ENCODE data around the gene AGBL1.

AGBL1 gene

GRCh38 chr15:86714241-86714640, 634.6 kb downstream of the AGBL1 start:
- no peak for DNase-seq (ENCODE audit: low spot score)

- no peak for DNase-seq (ENCODE audit: low spot score)
These were observed 646.0 kb downstream of the AGBL1 start for GRCh38 chr15:86725628-86726027.

GRCh38 chr15:86735247-86736040, 655.8 kb downstream of the AGBL1 start:
- no peak for DNase-seq (ENCODE audit: low spot score)

GRCh38 chr15:86741917-86742316, 662.2 kb downstream of the AGBL1 start:
- DNase-seq (ENCODE audit: low spot score) = no peak

GRCh38 chr15:86743283-86743903, 663.7 kb downstream of the AGBL1 start:
- no peak for DNase-seq (ENCODE audit: low spot score)

GRCh38 chr15:86744198-86744780, 664.6 kb downstream of the AGBL1 start:
- no peak for DNase-seq (ENCODE audit: low spot score)

GRCh38 chr15:86751116-86751515, 671.4 kb downstream of the AGBL1 start:
- no peak for DNase-seq (ENCODE audit: low spot score)

- DNase-seq (ENCODE audit: low spot score) = no peak
These were observed 675.2 kb downstream of the AGBL1 start for GRCh38 chr15:86754846-86755245.

GRCh38 chr15:86756688-86757087, 677.0 kb downstream of the AGBL1 start:
- no peak for DNase-seq (ENCODE audit: low spot score)

GRCh38 chr15:86759800-86760523, 680.3 kb downstream of the AGBL1 start:
- DNase-seq (ENCODE audit: low spot score) = no peak

GRCh38 chr15:86762874-86763273, 683.2 kb downstream of the AGBL1 start:
- no peak for DNase-seq (ENCODE audit: low spot score)

- no peak for DNase-seq (ENCODE audit: low spot score)
These were observed 684.4 kb downstream of the AGBL1 start for GRCh38 chr15:86764021-86764420.

GRCh38 chr15:86765281-86765680, 685.6 kb downstream of the AGBL1 start:
- DNase-seq (ENCODE audit: low spot score) = no peak

GRCh38 chr15:86772369-86773059, 692.8 kb downstream of the AGBL1 start:
- DNase-seq (ENCODE audit: low spot score) = no peak

GRCh38 chr15:86773736-86774135, 694.1 kb downstream of the AGBL1 start:
- no peak for DNase-seq (ENCODE audit: low spot score)

GRCh38 chr15:86776145-86776544, 696.5 kb downstream of the AGBL1 start:
- DNase-seq (ENCODE audit: low spot score) = no peak

GRCh38 chr15:86796521-86796920, 716.9 kb downstream of the AGBL1 start:
- no peak for DNase-seq (ENCODE audit: low spot score)

- DNase-seq (ENCODE audit: low spot score) = no peak
These were observed 717.5 kb downstream of the AGBL1 start for GRCh38 chr15:86797135-86797534.

GRCh38 chr15:86799226-86799625, 719.6 kb downstream of the AGBL1 start:
- peak; percentile 57 for DNase-seq (ENCODE audit: low spot score)

GRCh38 chr15:86802244-86802643, 722.6 kb downstream of the AGBL1 start:
- DNase-seq (ENCODE audit: low spot score) = no peak

- no peak for DNase-seq (ENCODE audit: low spot score)
These were observed 724.7 kb downstream of the AGBL1 start for GRCh38 chr15:86804406-86804805.

- DNase-seq (ENCODE audit: low spot score) = no peak
These were observed 730.7 kb downstream of the AGBL1 start for GRCh38 chr15:86810329-86810728.

All from putamen (tissue), 1 donor.